HG03025 (cell line): ENCODE measurements around the gene MFN2.
"Not testable (repeated sequence)": the region's sequence is repeated elsewhere in the genome, so short reads cannot be mapped to it uniquely, and the experiment has no call there.

Experiments
- ATAC-seq: cut with Tn5 transposase; IDR thresholded peaks from one replicate; pipeline ENCODE4 v1.9.1; 2021; ENCODE audit warnings: mild to moderate bottlenecking, moderate library complexity; ENCODE audit not compliant: unreplicated experiment, low FRiP score

MFN2 gene

GRCh38 chr1:11979851-11980675 lies at the start of gene MFN2:
MFN2 (plus strand) TSS chr1:11980444; CDS start chr1:11989169, 8,725 bp downstream.
- ATAC-seq, result peak; percentile 75

DNA sequence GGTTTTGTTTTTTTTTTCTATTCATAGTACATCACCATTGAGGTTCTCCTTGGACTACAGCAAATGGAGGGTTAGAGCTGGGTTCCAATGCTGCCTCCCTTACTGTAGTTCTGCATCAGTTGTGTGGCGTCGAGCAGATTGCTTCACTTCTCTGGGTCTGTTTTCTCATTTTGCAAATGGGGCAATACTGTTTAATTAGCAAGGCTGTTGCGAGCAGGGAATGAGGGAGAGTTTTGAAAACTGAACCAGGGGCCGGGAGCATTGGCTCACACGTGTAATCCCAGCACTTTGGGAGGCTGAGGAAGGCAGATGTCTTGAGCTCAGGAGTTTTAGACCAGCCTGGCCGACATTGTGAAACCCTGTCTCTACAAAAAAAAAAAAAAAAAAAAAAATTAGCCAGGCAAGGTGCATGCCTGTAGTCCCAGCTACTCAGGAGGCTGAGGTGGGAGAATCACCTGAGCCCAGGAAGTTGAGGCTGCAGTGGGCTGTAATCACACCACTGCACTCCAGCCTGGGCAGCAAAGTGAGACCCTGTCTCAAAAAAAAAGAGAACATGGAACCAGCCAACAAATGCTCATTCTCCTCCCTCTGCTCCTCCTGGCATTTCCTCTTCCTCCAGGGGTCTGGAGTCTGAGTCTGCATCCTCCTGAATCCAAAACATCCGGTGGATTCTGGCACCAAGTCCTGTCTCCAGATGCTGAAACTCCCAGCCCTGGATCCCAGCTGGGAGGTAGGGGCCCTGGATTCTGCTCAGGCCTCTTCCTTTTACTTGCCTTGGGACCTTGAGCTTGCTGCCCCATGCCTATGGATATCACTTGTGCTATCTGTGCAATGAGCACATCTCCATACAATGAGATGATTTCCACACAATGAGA lies 49.4 kb upstream of the MFN2 start:
- ATAC-seq, result no peak

DNA sequence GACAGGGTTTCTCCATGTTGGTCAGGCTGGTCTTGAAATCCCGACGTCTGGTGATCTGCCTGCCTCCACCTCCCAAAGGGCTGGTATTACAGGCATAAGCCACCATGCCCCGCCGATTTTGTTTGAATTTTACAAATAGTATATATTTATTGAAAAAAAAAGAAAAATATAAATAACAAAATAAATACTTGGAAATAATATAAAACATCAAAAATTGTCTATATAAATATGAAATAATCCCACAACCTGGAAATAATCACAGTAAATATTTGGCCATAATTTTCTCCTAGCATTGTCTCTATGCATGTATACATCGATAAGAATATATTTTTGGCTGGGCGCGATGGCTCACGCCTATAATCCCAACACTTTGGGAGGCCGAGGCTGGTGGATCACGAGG lies 48.4 kb upstream of the MFN2 start:
- no peak for ATAC-seq

DNA sequence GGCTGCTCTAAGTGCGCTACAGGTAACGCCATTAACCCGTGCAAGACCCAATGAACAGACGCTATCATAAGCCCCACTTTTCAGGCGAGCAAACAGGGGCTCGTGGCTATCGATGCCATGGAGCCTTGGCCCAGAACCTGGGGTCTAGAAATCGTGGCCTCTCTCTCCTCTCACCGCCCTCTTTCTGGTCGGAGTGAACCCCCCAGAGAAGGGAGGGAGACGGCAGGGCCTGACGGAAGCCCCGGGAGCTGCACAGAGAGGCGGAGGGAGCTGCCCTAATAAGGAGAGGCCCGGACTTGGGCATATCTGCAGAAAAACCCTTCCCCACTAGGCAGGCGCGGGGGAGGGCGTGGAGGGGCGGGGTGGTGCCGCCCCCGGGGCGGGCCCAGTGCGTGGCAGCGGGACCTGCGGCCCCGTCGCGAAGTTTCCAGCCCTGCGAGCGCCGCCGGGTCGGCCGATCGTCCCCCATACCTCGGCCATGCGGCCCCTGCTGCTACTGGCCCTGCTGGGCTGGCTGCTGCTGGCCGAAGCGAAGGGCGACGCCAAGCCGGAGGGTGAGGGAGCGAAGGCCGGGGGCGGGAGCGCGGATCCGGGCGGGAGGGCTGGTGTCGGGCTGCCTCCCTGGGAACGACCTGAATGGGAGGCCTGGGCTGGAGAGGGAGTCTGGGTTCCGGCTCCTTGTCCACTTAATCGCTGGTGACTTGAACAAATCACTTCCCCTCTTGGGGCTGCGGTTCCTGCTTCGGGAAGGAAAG lies 45.8 kb upstream of the MFN2 start, which contains the start of gene PLOD1:
Gene PLOD1, plus strand, starts transcription at position 416 of the 755 bp plus-strand sequence. Its CDS starts 63 bp downstream, at position 479.
- peak; percentile 76 for ATAC-seq

DNA sequence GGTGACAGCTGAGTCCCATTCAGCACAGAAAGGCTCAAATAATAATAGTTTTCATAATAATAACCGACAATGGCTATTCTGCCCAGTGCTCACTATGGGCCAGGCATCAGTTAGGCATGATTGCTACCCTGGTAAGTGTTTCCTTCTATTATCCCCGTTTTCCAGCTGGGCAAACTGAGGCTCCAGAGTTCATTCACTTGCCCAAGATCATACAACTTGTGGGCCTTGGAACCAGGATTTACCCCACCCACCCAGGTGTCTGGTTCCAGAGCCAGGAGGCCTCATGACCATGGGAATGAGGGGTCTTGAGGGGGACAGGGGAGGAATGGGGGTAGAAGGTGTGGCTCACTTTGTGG lies 45.2 kb upstream of the MFN2 start:
- no peak for ATAC-seq

GRCh38 chr1:11935733-11936132 lies 44.5 kb upstream of the MFN2 start:
- ATAC-seq, result not testable (repeated sequence)

GRCh38 chr1:11938722-11939526 lies 41.3 kb upstream of the MFN2 start:
- no peak for ATAC-seq

DNA sequence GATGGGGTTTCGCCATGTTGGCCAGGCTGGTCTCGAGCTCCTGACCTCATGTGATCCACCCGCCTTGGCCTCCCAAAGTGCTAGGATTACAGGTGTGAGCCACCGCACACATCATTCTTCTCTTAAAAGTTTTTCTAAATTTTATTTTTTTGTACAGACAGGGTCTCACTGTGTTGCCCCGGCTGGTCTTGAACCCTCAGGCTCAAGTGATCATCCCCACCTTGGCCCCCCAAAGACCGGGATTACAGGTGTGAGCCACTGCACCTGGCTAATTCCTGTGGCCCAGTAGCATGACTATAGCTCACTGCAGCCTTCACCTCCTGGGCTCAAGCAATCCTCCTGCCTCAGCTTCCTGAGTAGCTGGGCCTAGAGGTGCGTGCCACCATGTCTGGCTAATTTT lies 40.5 kb upstream of the MFN2 start:
- not testable (repeated sequence) for ATAC-seq

DNA sequence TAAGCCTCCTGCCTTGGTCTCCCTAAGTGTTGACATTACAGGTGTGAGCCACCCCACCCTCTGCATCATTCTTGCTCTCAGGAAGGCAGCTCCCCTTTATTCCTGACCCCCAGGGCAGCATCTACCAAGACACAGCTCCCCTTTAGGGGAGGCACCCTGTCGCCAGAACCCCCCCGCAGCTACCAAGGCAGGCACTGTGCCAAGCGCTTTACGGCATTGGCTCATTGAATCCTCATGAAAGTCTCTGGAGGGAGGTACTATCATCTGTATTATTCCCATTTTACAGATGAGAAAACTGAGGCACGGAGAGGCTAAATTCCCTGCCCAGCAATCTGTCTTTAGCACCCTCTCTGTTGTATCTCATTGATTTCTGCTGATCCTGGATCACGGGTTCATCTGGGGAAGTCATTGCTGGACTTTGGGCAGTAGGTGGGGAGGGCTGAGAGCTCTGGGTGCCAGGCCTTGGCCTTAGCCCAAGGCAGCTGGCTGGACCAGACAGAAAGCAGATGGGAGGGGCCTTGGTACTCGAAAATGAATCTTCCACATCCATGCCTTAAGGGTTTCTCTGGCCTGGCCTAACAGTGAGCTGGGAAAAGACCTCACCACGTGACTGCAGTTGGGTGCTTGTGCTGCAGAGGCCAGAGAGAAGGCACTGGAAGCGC lies 39.9 kb upstream of the MFN2 start:
- ATAC-seq, result no peak

GRCh38 chr1:11942280-11942679 lies 38.0 kb upstream of the MFN2 start:
- ATAC-seq, result no peak

GRCh38 chr1:11943619-11944018 lies 36.6 kb upstream of the MFN2 start:
- ATAC-seq, result no peak

DNA sequence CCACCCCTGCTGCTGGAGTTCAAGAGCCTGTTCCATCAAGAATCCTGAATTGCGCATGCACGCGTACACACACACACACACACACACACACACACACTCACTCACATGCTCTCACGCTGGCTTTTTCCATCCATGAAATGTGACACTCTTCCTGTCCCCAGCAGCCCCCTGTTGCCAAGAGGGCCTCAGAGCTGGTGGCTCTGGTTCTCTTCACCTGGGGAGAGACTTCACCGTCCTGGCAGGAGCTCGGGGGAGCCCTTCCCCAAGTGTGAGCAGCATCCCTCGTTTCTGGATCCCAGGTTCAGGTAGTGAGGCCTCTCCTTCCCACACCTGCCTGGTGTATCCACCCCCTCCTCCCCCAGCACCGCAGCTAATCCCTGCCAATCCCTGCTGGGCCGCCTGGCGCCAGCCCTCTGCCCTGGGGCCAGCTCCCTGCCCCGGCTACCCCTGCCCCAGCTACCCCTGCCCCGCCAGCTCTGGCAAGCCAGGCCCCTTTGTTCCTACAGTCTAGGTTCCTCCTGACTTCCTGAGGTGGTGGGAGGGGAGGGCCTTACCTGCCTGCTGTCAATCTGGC lies 35.8 kb upstream of the MFN2 start:
- no peak for ATAC-seq

DNA sequence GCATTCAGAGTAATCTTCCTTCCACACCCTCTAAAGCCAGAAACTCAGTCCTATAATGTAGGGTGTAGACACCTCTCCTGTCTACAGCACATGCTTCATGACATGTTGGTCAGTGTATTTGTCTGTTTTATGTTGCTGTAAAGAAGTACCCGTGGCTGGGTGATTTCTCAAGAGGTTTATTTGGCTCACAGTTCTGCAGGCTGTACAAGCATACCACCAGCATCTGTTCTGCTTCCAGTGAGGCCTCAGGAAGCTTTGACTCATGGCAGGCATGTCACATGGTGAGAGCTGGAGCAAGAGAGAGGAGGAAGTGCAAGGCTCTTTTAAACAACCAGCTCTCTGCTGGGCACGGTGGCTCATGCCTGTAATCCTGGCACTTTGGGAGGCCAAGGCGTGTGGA lies 33.6 kb upstream of the MFN2 start:
- no peak for ATAC-seq

DNA sequence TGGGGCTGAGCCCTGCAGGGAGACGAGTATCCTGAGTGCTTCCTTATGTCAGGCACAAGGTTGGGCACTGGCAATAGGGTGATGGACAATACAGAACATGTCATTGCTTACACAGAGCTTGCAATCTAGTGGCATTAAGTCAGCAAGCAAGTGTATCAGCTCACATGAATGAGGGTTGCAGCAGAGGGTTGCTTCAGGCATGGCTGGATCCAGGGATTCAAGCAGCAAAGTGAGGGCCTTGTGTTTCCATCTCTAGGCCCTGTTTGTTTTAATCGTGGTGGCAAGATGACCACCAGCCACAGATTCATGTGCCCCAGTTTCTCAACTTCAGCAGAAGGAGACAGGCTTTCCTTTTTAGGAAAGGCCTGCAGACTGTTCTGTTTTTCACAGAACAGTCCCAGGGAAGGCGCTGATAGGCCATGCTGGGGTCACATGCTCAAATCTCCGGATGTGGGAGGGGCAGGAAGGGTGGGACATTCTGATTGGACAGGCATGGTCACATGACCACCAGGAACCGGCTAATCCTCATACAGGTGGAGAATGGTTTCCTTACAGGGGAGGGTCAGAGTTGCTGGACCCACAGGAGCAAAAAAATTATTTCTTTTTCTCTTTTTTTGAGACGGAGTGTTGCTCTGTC lies 31.3 kb upstream of the MFN2 start:
- ATAC-seq, result no peak

DNA sequence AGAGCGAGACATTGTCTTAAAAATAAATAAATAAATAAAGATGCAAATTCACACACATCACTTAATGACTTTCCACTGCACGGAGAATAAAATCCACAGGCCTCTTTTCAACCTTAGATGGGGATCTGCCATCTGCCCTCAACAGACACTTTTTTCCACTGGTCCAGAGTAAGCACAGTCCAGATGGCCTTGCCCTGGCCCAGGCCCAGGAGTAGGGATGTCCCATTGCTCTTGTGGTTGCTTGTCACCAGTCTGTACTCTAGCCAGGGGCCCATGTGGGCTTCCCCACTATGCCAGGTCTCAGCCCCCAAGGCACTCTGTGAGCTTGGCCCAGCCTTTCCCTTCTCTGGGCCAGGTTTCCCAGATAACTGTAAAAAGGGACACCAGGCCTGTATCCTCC lies 28.3 kb upstream of the MFN2 start:
- no peak for ATAC-seq

DNA sequence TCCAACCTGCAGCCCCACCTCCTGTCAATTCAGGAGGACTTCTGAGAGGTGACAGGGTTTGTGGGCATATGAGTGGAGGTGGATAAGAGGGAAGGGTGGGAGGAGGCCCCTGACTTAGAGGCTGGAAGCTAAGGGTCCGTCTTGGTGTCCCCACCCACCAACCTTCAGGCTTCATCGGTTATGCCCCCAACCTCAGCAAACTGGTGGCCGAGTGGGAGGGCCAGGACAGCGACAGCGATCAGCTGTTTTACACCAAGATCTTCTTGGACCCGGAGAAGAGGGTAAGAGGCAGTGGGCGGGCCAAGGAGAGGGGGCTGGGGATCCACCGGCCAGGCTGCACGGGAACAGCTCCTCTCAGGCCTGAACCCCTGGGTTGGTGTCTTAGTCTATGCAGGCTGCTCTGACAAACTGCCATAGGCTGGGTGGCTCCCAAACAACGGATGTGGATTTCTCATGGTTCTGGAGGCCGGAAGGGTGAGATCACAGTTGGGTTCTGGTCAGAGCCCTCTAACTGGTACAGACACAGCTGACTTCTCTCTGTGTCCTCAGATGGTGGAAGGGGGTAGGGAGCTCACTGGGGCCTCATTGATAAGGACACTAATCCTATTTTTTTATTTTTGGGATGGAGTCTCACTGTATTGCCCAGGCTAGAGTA lies 27.7 kb upstream of the MFN2 start:
- no peak for ATAC-seq

GRCh38 chr1:11955221-11955620 lies 25.0 kb upstream of the MFN2 start:
- no peak for ATAC-seq

GRCh38 chr1:11957398-11957797 lies 22.8 kb upstream of the MFN2 start:
- ATAC-seq, result no peak
